Cardiac fibroblast (primary cell): ENCODE data around the gene SCN10A.

Source experiments
- DNase-seq, 2 donors: peaks; one replicate each; pipeline versions ENCODE4 v3.0.0 to v3.0.0-alpha.2; 2010; ENCODE audit warnings: low read depth in 2 of 2
- H3K4me3 ChIP-seq, 2 donors: replicated peaks in 1 of 2; 1 replicate in 1 of 2; 2 replicates in 1 of 2; pipeline ENCODE4 v1.5.1; 2011; ENCODE audit warnings: low read depth in 2 of 2, low read length in 2 of 2, mild to moderate bottlenecking in 2 of 2, moderate library complexity in 1 of 2
- CTCF ChIP-seq: IDR thresholded peaks from one replicate; pipeline ENCODE4 v1.5.1; 2011; ENCODE audit warnings: low read depth, mild to moderate bottlenecking, low read length, inconsistent platforms

Gene SCN10A

GRCh38 chr3:38684546-38684945 is 131.5 kb downstream of the SCN10A start:
- H3K4me3 ChIP-seq: no peak overlapping the region
- TF ChIP-seq CTCF: no peak
- no peak for DNase-seq

- no peak for DNase-seq
- no peak for TF ChIP-seq CTCF
- H3K4me3 ChIP-seq: no peak overlapping the region
Measured at GRCh38 chr3:38669668-38670067, 146.3 kb downstream of the SCN10A start.

GRCh38 chr3:38662544-38662943 is 153.5 kb downstream of the SCN10A start:
- no peak overlapping the region for H3K4me3 ChIP-seq
- TF ChIP-seq CTCF: peak; percentile 40
- peak; percentile 51 to 61 for DNase-seq

- TF ChIP-seq CTCF: no peak
- DNase-seq: no peak
- H3K4me3 ChIP-seq: no peak overlapping the region
Measured at GRCh38 chr3:38658841-38659240, 157.2 kb downstream of the SCN10A start.

GRCh38 chr3:38657369-38657768 is 158.6 kb downstream of the SCN10A start:
- H3K4me3 ChIP-seq: no peak overlapping the region
- no peak for TF ChIP-seq CTCF
- DNase-seq: no peak

- DNase-seq: peak; percentile 50 to 52
- no peak overlapping the region for H3K4me3 ChIP-seq
- TF ChIP-seq CTCF: peak; percentile 51
Measured at GRCh38 chr3:38655708-38656300, 160.2 kb downstream of the SCN10A start.
